ENCODE data around the gene AP2A1.
A peak's percentile ranks its signal among the peaks of the same experiment; 100 is the strongest.

The AP2A1 gene

DNA sequence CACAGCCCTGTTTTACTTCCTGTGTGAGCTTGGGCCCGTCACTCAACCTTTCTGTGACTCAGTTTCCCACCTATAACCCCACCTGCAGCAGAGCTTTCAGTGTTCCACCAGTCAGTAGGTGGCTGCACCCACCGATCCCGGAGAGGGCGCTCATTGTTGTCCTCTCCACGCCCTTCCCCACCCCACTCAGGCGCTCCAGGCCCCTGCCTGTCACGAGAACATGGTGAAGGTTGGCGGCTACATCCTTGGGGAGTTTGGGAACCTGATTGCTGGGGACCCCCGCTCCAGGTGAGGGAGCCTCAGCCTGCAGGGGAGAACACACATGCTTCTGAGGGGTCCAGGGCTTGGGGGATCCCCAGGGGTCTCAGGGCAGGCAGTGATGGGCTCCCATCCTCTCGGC is 34.0 kb downstream of the AP2A1 start:
- TF ChIP-seq TAF1 (IDR thresholded peaks at IDR 0.05; ENCODE audit: borderline replicate concordance, insufficient read depth, low read length), result no peak
- TF ChIP-seq REST (IDR thresholded peaks at IDR 0.05; ENCODE audit: insufficient read depth in 1 of 2, low read depth in 2 of 2, low read length in 2 of 2), result no peak
- TF ChIP-seq POLR2AphosphoS5 (IDR thresholded peaks at IDR 0.05; ENCODE audit: low read depth, low read length), result no peak
- no peak for TF ChIP-seq FOXP2 (optimal IDR thresholded peaks at IDR 0.05; ENCODE audit: borderline replicate concordance, extremely low read depth, extremely low read length, insufficient read depth)
- no peak for TF ChIP-seq SIN3A (IDR thresholded peaks at IDR 0.05; ENCODE audit: borderline replicate concordance, insufficient read depth, low read length)

- TF ChIP-seq REST (IDR thresholded peaks at IDR 0.05; ENCODE audit: insufficient read depth in 1 of 2, low read depth in 2 of 2, low read length in 2 of 2), result no peak
- TF ChIP-seq TAF1 (IDR thresholded peaks at IDR 0.05; ENCODE audit: borderline replicate concordance, insufficient read depth, low read length), result no peak
- TF ChIP-seq FOXP2 (optimal IDR thresholded peaks at IDR 0.05; ENCODE audit: borderline replicate concordance, extremely low read depth, extremely low read length, insufficient read depth), result no peak
- TF ChIP-seq POLR2AphosphoS5 (IDR thresholded peaks at IDR 0.05; ENCODE audit: low read depth, low read length), result no peak
- TF ChIP-seq SIN3A (IDR thresholded peaks at IDR 0.05; ENCODE audit: borderline replicate concordance, insufficient read depth, low read length), result no peak
Observed at GRCh38 chr19:49801401-49801888, 34.6 kb downstream of the AP2A1 start.

DNA sequence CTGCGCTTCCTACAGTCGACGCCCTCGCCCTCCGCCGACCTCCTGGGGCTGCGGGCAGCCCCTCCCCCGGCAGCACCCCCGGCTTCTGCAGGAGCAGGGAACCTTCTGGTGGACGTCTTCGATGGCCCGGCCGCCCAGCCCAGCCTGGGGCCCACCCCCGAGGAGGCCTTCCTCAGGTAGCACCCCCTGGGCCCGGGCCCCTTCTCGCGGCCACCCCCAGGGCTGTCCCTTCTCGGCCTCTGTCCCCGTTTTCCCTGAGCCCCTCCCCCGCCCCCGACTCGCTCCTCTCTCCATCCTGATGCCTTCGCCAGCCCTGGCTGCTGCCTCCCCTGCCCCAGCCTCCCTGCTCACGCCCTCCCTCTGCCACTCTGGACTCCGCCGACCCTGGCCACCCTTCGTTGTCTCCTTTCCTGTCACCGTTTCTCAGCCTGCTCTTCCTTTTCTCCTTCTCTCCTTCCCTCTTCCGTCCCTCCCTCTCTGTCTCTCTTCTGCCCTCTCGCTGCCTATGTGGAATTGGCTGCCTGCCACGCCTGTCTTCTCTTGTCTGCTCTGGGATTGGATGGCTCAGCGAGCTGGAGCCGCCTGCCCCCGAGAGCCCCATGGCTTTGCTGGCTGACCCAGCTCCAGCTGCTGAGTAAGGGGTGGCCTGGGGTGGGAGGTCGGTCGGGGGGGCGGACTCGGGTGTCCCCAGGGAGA is 35.3 kb downstream of the AP2A1 start:
- TF ChIP-seq TAF1 (IDR thresholded peaks at IDR 0.05; ENCODE audit: borderline replicate concordance, insufficient read depth, low read length) (no peak), FOXP2 (optimal IDR thresholded peaks at IDR 0.05; ENCODE audit: borderline replicate concordance, extremely low read depth, extremely low read length, insufficient read depth) (peak; percentile 17)

DNA sequence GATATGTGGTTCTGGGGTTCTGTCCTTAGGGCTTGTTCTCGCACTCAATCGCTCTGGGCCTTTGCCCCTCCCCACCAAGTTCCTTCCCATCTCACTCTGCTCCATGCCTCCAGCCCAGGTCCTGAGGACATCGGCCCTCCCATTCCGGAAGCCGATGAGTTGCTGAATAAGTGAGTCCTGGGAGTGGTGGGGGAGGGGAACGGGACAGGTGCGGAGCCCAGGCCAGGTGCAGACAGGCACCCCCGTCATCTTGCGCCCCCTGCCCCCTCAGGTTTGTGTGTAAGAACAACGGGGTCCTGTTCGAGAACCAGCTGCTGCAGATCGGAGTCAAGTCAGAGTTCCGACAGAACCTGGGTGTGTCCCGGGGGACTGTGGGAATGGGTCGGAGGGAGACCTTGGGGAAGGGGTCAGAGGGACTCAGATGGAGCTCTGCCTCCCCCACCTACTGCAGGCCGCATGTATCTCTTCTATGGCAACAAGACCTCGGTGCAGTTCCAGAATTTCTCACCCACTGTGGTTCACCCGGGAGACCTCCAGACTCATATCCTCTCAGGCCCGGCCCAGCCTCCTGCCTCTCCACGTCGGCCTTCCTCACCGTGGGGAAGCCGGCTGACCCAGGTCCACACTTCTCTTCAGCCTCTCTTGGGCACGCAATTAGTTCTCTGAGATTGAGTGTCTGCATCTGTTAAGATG is 36.2 kb downstream of the AP2A1 start:
- TF ChIP-seq FOXP2 (optimal IDR thresholded peaks at IDR 0.05; ENCODE audit: borderline replicate concordance, extremely low read depth, extremely low read length, insufficient read depth), result peak; percentile 19
- TF ChIP-seq POLR2AphosphoS5 (IDR thresholded peaks at IDR 0.05; ENCODE audit: low read depth, low read length), result no peak; the same call in 1 of the 2 replicates

- no peak for TF ChIP-seq POLR2AphosphoS5 (IDR thresholded peaks at IDR 0.05; ENCODE audit: low read depth, low read length)
Observed at GRCh38 chr19:49803529-49803856, 36.7 kb downstream of the AP2A1 start.

DNA sequence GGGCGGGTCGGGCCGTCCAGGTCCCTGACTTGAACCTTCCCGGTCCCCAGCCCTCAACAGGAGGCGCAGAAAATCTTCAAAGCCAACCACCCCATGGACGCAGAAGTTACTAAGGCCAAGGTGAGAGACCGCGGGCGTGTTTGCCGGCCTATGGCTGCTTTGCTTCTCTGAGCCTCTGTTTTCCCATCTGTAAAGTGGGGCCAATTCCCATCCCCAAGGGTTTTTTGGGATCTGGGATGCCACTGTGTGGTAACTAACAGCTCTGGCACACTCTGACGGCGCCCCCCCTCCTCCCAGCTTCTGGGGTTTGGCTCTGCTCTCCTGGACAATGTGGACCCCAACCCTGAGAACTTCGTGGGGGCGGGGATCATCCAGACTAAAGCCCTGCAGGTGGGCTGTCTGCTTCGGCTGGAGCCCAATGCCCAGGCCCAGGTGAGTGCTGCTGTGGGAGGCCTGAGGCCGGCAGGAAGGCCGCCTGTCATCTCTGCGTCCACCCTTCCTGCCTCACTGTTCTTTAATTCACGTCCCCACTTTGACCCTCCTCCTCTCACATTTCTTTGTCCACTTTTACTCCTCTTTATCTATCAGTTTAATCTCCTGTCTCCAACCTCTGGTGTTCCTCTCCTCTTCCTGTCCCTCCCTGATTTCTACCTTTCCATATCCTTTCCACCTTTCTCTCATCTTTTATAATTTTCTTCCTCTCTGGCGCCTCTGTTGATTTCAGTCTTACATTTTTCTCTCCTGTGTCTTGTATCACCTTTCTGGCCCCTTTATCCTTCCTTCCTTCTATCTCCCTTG is 39.2 kb downstream of the AP2A1 start:
- no peak for TF ChIP-seq TAF1 (IDR thresholded peaks at IDR 0.05; ENCODE audit: borderline replicate concordance, insufficient read depth, low read length)
- no peak for TF ChIP-seq SIN3A (IDR thresholded peaks at IDR 0.05; ENCODE audit: borderline replicate concordance, insufficient read depth, low read length)
- TF ChIP-seq POLR2AphosphoS5 (IDR thresholded peaks at IDR 0.05; ENCODE audit: low read depth, low read length), result no peak
- no peak for TF ChIP-seq FOXP2 (optimal IDR thresholded peaks at IDR 0.05; ENCODE audit: borderline replicate concordance, extremely low read depth, extremely low read length, insufficient read depth)
- TF ChIP-seq REST (IDR thresholded peaks at IDR 0.05; ENCODE audit: insufficient read depth in 1 of 2, low read depth in 2 of 2, low read length in 2 of 2), result no peak

All from PFSK-1 (cell line).